ENCODE data around the gene TOMM40. TPM values are rescaled to one million over a fixed set of nuclear protein-coding genes. Genes with fewer than 3 reads are reported as not detected.

TOMM40 gene
- total and polyA plus RNA-seq, 4 donors = 27.0 to 34.4 (median 30.6) TPM

- H3K4me1 ChIP-seq (ENCODE audit: control insufficient read depth in 4 of 4, insufficient read depth in 4 of 4, low read length in 3 of 4) = peaks cover 9 to 49% (median 33%) of the 10 kb centered on the region in 4 donors
- H3K36me3 ChIP-seq (ENCODE audit: control insufficient read depth in 4 of 4, insufficient read depth in 3 of 4, low read depth in 1 of 4, low read length in 3 of 4) = no peaks in the 10 kb centered on the region
- no peak for TF ChIP-seq CTCF (IDR thresholded peaks at IDR 0.05; ENCODE audit: low read depth, low read length, missing input control)
- TF ChIP-seq SP1 (IDR thresholded peaks at IDR 0.05) = peak; percentile 7
- 51% methylated on average over 19 of the region's 19 CpGs for WGBS
- peak overlapping the region; percentile 50 to 100 for H3K9ac ChIP-seq (ENCODE audit: low read depth in 1 of 2, low read length in 2 of 2)
- H3K4me3 ChIP-seq (ENCODE audit: low read depth in 1 of 3, low read length in 3 of 3) = peak overlapping the region in 2 of 3 donors; percentile 79 to 87
- DNase-seq (ENCODE audit: low spot score) = no peak
- H3K27me3 ChIP-seq (ENCODE audit: control insufficient read depth in 4 of 4, insufficient read depth in 4 of 4, low read length in 3 of 4) = no peaks in the 10 kb centered on the region
- H3K27ac ChIP-seq (ENCODE audit: low read depth in 1 of 2, low read length in 2 of 2) = peak overlapping the region; percentile 87 to 96
- no peaks in the 10 kb centered on the region for H3K9me3 ChIP-seq (ENCODE audit: control insufficient read depth in 4 of 4, low read length in 3 of 4)
Measured at GRCh38 chr19:44848036-44848811, 42.8 kb upstream of the TOMM40 start.

- H3K9me3 ChIP-seq (ENCODE audit: control insufficient read depth in 4 of 4, low read length in 3 of 4) = no peaks in the 10 kb centered on the region
- no peaks in the 10 kb centered on the region for H3K27me3 ChIP-seq (ENCODE audit: control insufficient read depth in 4 of 4, insufficient read depth in 4 of 4, low read length in 3 of 4)
- peak overlapping the region; percentile 1 to 12 for H3K9ac ChIP-seq (ENCODE audit: low read depth in 1 of 2, low read length in 2 of 2)
- no peaks in the 10 kb centered on the region for H3K36me3 ChIP-seq (ENCODE audit: control insufficient read depth in 4 of 4, insufficient read depth in 3 of 4, low read depth in 1 of 4, low read length in 3 of 4)
- peak overlapping the region in 1 of 3 donors; percentile 79 for H3K4me3 ChIP-seq (ENCODE audit: low read depth in 1 of 3, low read length in 3 of 3)
- no peak for DNase-seq (ENCODE audit: low spot score)
- WGBS = 54% methylated on average over 18 of the region's 18 CpGs
- H3K27ac ChIP-seq (ENCODE audit: low read depth in 1 of 2, low read length in 2 of 2) = peak overlapping the region; percentile 87 to 96
- TF ChIP-seq HNF4A (conservative IDR thresholded peaks at IDR 0.05) (no peak), MAX (IDR thresholded peaks at IDR 0.05) (no peak), REST (IDR thresholded peaks at IDR 0.05) (no peak), NR2F2 (IDR thresholded peaks at IDR 0.05) (no peak), FOXA2 (IDR thresholded peaks at IDR 0.05) (no peak), EGR1 (IDR thresholded peaks at IDR 0.05; ENCODE audit: low read depth in 2 of 2) (no peak), CTCF (IDR thresholded peaks at IDR 0.05; ENCODE audit: low read depth, low read length, missing input control) (no peak), ZBTB33 (IDR thresholded peaks at IDR 0.05) (no peak), JUND (IDR thresholded peaks at IDR 0.05) (no peak), SP1 (IDR thresholded peaks at IDR 0.05) (no peak), FOXA1 (IDR thresholded peaks at IDR 0.05) (no peak), RXRA (IDR thresholded peaks at IDR 0.05) (no peak), ATF3 (IDR thresholded peaks at IDR 0.05) (no peak)
- H3K4me1 ChIP-seq (ENCODE audit: control insufficient read depth in 4 of 4, insufficient read depth in 4 of 4, low read length in 3 of 4) = peaks cover 9 to 49% (median 33%) of the 10 kb centered on the region in 4 donors
Measured at GRCh38 chr19:44848812-44849447, 42.1 kb upstream of the TOMM40 start.
